Measurements from ENCODE around the gene CHST15. TPM values are rescaled to one million over a fixed set of nuclear protein-coding genes. Genes with fewer than 3 reads are reported as not detected.

The CHST15 gene
- total and polyA plus RNA-seq, 2 of the 8 experiments (the other 6 are each of a cell fraction or from before 2014, with no cell fraction given), result 8.8 to 9.1 TPM

DNA sequence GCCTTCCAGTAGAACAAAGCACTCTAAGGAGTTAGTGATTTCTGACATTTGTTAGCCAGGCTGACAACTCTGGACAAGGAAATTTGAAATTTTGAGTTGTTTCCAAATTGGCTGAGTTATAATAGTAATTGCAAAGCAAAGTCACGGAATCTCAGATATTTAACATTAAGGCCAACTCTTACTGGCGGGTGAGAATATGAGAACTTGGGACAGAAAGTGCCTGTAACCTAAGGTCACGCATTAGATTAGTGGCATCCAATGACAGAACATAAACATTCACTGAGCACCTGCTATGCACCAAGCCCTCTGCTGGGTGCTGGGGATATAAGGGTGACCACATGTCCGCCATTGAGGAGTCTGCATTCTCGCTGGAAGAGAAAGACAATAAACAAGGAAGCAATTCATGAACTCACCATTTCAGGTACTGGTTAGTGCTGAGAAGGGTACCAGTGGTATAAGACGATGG is 45.5 kb upstream of the CHST15 start:
- Histone ChIP-seq H4K8ac (ENCODE audit: extremely low read depth, insufficient read depth, low read length) (no peak overlapping the region), H2BK15ac (ENCODE audit: low read length) (no peak overlapping the region), H3K18ac (ENCODE audit: extremely low read depth, low read length) (no peak overlapping the region), H3K4me1 (replicated peaks in 1 of 4; ENCODE audit: control insufficient read depth in 3 of 4, insufficient read depth in 4 of 4, low read length in 3 of 4) (no peaks in the 10 kb centered on the region), H3K4me2 (ENCODE audit: insufficient read depth in 1 of 2, low read depth in 2 of 2, low read length in 2 of 2) (no peak overlapping the region), H2AFZ (ENCODE audit: low read length) (no peak overlapping the region), H3K9ac (replicated peaks in 1 of 4; ENCODE audit: extremely low read depth in 1 of 4, low read depth in 3 of 4, low read length in 3 of 4) (no peak overlapping the region), H2BK120ac (replicated peaks; ENCODE audit: low read depth, low read length) (no peak overlapping the region), H4K91ac (replicated peaks; ENCODE audit: insufficient read length, low read length) (no peak overlapping the region), H3K27me3 (replicated peaks in 1 of 4; ENCODE audit: control insufficient read depth in 3 of 4, extremely low read depth in 1 of 4, insufficient read depth in 3 of 4, low read length in 3 of 4) (no peaks in the 10 kb centered on the region), H3K27ac (ENCODE audit: low read depth, low read length) (no peak overlapping the region), H2AK5ac (ENCODE audit: low read depth, low read length) (no peak overlapping the region), H3K9me3 (ENCODE audit: insufficient read depth in 2 of 2, low read depth in 1 of 2, low read length in 1 of 2) (no peaks in the 10 kb centered on the region), H2BK5ac (ENCODE audit: low read depth, low read length) (no peak overlapping the region), H3K36me3 (ENCODE audit: control insufficient read depth in 2 of 4, insufficient read depth in 4 of 4, low read length in 3 of 4) (no peaks in the 10 kb centered on the region), H3K79me1 (ENCODE audit: low read depth, low read length) (no peaks in the 10 kb centered on the region), H3K4ac (replicated peaks; ENCODE audit: insufficient read length, low read depth, low read length) (no peak overlapping the region), H4K5ac (ENCODE audit: insufficient read length, low read depth, low read length) (no peak overlapping the region), H2BK12ac (ENCODE audit: low read depth, low read length) (no peak overlapping the region), H2BK20ac (ENCODE audit: low read length) (no peak overlapping the region), H3K4me3 (ENCODE audit: extremely low read depth in 1 of 4, insufficient read depth in 2 of 4, low read depth in 3 of 4, low read length in 4 of 4) (no peak overlapping the region), H3K79me2 (ENCODE audit: control insufficient read depth in 1 of 2, insufficient read depth in 2 of 2, low read length in 2 of 2) (no peaks in the 10 kb centered on the region), H3K23ac (ENCODE audit: insufficient read length) (no peak overlapping the region), H3K56ac (replicated peaks; ENCODE audit: insufficient read length, low read depth, low read length) (no peak overlapping the region), H4K20me1 (replicated peaks in 1 of 2; ENCODE audit: control insufficient read depth in 1 of 2, insufficient read depth in 2 of 2, low read length in 2 of 2) (no peaks in the 10 kb centered on the region), H3K14ac (ENCODE audit: insufficient read length) (no peak overlapping the region), H3K23me2 (ENCODE audit: low read depth, low read length) (no peaks in the 10 kb centered on the region)
- no peak for DNase-seq (ENCODE audit: low read depth in 1 of 2, low spot score in 2 of 2)
- FAIRE-seq, result no peak
- ChIA-PET POLR2A (ENCODE audit: partially characterized antibody) (no interaction called here), CTCF (ENCODE audit: partially characterized antibody) (interaction anchor here (0.7 to 1.4 kb wide), 2 partner anchors 18 to 65 kb away, joined by 3 read pairs; no protein-coding TSS in a partner anchor)
- 91% methylated on average over 6 of the region's 6 CpGs; no CpG with 5 or more reads in 1 of the 2 experiments for WGBS, 2 experiments (ENCODE audit: extremely low coverage in 1 of 2, insufficient coverage in 1 of 2, insufficient read length in 1 of 2, insufficient replicate concordance in 2 of 2, low coverage in 1 of 2, low lambda C conversion rate in 2 of 2, missing lambda C conversion rate in 1 of 2)
- TF ChIP-seq TBP (IDR thresholded peaks at IDR 0.05; ENCODE audit: low read depth, low read length) (no peak), CBX5 (IDR thresholded peaks at IDR 0.05; ENCODE audit: low read depth, low read length) (no peak), YY1 (IDR thresholded peaks at IDR 0.05; ENCODE audit: low read depth, low read length) (no peak)
- TF ChIP-seq, protein P1, sequence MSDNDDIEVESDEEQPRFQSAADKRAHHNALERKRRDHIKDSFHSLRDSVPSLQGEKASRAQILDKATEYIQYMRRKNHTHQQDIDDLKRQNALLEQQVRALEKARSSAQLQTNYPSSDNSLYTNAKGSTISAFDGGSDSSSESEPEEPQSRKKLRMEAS (IDR thresholded peaks at IDR 0.05), result no peak
